ENCODE data around the gene TDRD7.
A peak's percentile ranks its signal among the peaks of the same experiment; 100 is the strongest.

Gene TDRD7

DNA sequence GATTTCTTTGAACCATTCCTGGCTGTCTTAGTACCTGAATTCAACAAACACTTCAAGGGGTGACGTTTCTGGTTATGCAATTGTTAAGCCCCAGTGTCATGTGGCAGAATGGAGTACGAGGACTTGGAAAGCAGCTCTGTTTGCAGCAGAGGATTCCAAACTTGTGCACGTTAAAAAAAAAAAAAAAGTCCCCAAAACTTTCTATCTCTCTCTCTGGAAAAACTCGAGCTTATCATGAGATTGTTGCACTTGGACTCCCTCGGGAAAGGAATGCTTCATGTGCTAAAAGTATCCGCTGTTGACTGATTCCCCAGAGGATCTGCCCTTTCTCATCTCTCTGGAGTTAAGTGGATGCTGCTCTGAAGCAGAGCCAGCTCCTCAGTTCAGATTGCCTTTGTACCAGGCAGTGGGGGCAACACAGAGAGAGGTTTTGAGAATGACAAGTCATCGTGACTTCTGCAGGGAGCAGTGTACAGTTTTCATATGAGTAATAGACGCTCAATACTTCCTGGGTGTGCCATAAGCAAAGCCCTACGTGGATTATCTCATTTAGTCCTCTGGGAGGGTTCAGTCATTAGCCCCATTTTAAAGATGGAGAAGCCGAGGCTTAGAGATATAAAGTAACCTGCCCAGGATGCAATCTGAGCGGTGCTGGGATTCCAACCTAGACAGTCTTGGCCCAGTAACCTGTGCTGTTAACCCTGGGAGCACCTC, 117.6 kb downstream of the TDRD7 start:
- DNase-seq = peak; percentile 3

DNA sequence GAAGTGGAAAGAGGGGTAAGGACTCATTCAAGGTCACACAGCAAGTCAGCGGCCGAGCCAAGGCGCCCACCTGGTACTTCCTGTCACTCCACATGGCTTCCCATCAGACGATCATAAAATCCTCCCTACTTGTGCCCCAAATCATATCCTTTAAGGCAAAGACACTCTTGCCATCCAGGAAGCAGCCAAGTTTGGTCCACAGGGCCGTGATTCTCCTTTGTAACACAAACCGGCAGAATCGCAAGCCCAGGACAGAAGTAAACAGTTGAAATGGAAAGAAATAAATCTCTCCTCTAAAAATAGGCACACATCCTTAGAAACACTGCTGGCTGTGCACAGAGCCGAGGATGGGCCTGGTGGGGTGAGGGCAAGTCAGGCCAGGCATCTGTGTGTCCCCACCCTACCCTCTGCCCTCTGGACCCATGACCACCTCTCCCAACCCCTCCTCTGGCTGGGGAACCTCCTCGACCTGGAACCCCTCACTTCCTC, 120.0 kb downstream of the TDRD7 start:
- DNase-seq = no peak

DNA sequence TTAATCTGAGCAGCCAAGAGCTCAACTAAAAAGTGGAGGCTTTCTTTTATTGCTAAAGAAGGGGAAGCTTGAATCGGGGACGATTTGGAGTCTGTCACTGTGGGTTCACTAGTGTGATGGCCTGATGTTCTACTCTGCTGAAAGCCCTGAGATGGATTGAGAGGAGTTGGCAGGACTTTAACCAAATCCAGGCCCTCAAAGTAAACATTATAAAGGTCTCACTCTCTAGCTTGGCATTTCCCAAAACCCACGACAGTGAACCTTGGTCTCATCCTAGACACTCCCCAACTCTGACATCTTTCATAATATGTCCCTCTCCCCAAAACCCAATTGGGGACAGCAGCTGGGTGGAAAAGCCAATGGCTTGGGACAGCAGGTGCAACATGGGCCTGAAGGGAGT, 122.3 kb downstream of the TDRD7 start:
- no peak for DNase-seq

DNA sequence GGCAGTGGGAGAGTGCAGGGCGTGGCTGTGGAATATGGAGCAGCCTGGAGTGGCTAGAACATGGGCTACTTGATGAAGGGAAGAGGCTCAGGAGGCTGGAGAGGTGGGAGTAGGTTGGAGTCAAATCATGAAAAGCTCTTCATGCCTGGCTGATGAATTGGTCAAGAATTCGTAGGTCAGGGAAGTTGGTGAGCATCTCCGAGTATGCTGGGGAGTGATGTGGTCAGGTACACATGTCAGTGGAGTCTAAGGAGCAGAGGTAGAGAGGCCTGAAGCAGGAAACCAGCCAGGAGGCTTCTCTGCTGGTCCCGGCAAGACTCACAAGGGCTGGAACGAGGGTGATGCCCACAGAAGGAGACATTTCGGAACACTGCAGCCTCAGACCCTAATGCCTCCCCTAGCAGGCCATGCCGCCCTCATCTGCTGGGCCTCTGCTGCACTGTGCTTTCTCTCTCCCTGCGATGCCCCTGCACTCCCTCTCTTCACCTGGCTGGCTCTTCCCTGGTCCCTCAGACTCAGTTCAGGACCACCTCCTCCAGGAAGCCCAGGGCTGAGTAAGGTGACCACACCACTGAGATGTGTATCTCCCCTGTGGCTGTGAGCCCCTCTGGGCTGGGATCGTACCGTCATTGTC, 123.2 kb downstream of the TDRD7 start:
- DNase-seq = peak; percentile 56

DNA sequence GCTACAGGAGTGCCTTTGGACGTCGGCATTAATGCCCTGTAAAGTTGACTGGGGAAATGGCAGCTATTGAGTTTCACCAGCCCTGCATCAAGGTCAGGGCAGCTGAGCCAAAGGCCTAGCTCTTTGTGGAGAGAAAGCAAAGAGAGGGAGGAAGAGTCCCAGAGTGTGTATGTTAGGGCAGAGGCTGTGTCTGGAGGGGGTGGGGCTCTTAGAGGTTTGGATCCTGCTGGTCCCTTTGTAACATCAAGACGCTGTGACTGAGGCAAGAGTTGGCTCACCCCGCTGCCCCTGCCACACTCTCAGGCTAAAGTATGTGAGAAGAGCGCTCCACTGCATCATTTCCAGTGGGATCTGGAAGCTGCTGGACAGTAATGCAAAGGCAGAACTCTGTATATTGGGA, 123.9 kb downstream of the TDRD7 start:
- no peak for DNase-seq

DNA sequence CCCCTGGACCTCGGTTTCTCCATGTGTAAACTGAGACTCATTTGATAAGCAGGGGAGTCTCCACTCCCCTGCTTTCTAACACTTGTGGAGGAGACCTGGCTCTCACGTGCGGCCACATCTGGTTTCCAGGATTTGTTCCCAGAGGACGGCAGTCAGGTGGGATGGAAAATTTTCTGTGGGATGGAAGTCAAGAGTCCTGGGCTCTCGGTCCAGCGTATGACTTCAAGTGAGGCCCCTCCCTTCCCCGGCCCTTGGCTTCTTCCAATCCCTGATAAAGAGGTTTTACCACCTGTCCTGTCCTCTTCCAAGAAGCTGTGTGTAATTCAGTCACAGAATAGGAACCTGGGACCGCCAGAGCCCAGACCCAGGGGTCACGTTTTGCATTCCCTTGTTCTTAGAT, 124.6 kb downstream of the TDRD7 start:
- DNase-seq = no peak

DNA sequence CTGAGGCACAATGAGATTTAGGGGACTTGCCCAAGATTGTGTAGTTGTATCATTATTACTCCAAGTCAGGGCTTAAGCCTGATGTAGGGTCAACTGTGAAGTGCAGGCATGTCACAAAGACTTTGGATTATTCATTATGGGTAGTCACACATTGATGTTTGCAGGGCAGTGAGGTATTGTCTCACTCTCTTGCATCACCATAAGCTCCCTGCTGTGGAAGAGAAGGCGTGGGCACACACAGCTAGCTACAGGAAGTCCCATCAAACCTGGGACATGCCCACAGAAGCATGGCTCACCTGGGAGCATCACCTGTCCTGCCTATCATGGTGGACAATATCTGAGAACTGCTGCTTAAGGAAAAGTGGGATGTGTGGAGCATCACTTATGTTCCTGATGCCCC, 131.7 kb downstream of the TDRD7 start:
- DNase-seq = no peak

DNA sequence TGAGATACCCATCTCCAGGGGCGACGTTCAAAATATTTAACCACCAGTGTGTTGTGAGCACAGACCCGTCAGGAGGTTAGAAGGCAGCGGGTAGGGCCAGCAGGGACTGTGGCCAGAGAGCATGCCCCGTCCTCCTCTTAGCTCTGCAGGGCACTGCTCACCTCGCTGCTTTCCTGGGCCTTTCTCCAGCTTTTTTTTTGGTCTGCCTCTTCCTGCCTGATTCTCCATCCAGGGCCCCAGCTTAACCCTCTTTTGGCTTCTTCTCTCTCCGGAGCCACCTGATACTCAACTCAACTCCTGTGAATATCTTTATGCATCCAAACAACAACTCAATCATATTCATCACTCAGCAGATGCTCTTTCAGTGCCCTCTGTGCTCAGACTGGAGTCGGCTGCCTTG, 133.6 kb downstream of the TDRD7 start:
- no peak for DNase-seq

All from NCI-H226 (cell line).